RPMI7951 (cell line): Measurements from ENCODE around the gene ABHD17C. TPM values are rescaled to one million over a fixed set of nuclear protein-coding genes. Genes with fewer than 3 reads are reported as not detected.

Experiments
- DNase-seq: peaks from one replicate; pipeline ENCODE4 v3.0.0-alpha.2; 2012; ENCODE audit warnings: low read depth
- total RNA-seq: library from RNA; depleted of rRNA; stranded (reverse); fragments of >200 nt; shearing (Covaris generic); gene quantifications from 2 replicates; pipeline ENCODE4 v1.2.3, GENCODE V29; 2014; rRNA removed

The ABHD17C gene
- total RNA-seq, 1 experiment from 2014 or later: 7.0 TPM

DNA sequence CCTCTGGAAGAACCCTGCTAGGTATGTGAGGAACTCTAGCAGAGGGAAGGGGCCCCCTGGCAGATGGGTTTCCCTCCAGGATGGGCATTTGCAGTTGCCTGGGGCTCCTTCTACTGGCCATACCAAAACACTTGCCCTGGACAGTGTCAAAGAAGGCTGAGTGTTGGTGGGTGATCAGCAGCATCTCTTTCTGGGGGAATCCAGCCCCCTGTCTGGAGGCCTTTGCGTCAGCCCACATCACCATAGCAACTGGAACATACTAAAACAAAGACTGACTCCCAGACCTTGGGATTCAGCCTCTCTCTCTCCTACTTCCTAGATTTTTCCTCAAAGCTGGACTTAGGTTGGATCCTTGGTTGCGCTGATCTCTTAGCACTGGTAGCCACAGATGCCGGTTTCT, 92.2 kb downstream of the ABHD17C start:
- no peak for DNase-seq

- DNase-seq: no peak
Observed at GRCh38 chr15:80788536-80788935, 93.4 kb downstream of the ABHD17C start.

GRCh38 chr15:80789296-80789695, 94.2 kb downstream of the ABHD17C start:
- peak; percentile 52 for DNase-seq

DNA sequence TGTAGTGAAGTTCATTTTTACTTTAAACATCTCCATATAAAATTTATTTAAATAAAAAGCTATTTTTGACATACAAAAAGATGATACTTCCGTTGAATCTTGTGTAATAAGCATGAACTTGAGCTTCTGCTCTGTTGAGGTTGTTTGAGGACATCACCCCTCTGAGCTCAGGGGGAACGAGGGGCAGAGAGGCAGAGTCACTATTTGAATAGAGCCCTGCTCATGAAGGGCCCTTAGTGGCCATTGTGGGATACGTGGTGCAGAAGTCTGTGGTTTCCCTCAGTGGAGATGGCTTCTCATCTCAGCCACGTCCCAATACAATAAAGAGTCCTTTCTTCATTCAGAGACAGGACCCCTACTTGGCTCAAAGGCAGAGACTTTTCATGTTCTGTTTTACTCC, 94.7 kb downstream of the ABHD17C start:
- no peak for DNase-seq

- DNase-seq: no peak
Observed at GRCh38 chr15:80790236-80790635, 95.1 kb downstream of the ABHD17C start.

DNA sequence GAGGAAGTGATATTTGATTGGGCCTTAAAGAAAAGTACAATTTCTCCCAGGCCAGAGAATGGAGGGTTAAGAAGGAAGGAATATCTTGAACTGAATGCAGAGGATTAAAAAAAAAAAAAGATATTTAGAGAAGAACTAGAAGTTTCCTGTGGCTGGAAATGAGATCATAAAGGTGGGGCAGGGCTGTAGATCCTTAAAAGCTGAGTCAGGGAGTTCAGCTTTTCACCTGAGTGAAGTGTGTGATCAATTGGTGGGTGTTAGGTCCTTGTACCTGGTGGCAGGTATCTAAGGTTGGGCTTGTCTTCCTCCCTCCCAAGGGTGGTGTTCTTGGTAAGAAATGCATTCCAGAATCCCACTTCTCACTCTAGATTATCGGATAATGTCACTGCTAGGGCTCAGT, 95.9 kb downstream of the ABHD17C start:
- no peak for DNase-seq

- DNase-seq: no peak
Observed at GRCh38 chr15:80796407-80796806, 101.3 kb downstream of the ABHD17C start.

DNA sequence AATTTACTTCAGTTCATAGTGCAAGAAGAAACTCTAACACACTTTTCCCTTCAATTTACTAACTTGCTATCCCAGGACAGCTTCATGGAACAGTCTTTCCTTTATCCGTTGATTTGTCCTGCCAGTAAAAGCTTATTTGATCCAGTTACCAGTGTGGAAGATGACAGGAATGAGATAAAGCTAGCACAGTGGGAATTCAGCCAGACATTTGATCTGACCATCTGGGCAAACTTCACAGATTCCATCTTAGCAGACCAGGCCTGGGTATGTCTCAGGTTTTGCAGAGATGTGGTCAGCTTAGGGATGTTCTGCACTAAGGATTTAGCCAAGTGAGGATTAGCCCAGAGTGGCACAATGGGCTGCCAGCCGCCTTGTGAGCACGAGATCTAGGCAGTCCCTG, 103.8 kb downstream of the ABHD17C start:
- no peak for DNase-seq

- no peak for DNase-seq
Observed at GRCh38 chr15:80800067-80800466, 105.0 kb downstream of the ABHD17C start.

- DNase-seq: no peak
Observed at GRCh38 chr15:80801891-80802680, 107.0 kb downstream of the ABHD17C start.

DNA sequence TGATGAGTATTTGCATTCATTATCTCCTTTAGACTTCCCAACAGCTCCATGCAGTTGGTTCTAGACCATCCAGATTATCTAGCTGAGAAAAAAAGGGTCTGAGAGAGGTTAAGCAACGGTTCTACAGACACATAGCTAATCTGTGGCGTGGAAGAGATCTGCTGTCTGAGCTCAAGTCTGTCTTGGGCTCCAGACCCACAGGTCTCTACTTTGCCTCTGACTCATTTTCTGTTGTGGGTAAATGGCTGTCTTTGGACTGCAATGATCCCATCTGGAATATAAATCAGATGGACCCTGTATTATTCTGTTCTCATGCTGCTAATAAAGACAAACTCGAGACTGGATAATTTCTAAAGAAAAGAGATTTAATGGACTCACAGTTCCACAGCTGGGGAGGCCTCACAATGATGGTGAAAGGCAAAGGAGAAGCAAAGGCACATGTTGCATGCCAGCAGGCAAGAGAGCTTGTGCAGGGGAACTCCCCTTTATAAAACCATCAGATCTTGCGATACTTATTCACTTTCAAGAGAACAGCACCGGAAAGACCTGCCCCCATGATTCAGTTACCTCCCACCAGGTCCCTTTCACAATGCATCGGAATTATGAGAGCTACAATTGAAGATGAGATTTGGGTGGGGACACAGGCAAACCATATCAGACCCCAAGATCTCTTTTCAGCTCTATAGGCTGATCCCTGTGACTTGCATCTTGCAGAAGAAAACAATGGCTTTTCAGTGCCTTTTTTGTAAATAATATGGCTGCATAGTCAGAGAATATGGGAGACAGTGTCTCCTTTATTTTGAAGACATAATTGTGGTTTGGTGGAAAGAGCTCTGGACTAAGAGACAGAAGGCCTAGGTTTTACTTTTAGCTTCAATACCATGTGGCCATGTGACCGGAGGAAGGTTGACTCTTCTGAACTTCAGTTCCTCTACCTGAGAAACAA, 108.7 kb downstream of the ABHD17C start:
- no peak for DNase-seq

DNA sequence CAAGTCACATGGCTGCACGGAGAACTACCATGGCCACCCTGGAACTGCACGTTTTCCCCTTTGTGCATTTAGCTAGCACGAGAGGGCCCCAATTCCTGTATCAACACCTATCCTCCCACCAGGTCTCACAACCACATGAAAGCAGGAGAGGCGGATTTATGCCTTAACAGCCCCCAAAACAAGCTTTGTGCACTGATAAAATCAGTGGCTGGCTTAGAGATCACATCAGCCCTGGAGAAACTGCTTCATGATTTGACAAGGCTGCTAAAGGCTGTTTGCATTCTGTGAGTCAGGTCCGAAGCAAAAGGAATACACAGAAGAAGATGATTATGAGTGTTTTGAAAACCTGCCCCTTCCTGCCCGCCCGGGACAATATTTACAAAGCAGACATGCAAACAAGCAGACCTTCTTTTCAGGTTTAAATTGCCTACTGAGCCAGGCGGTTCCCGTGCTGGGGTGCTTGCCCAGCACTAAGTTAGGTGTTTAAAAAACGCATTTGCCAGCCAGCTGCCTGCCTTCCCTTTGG, 109.9 kb downstream of the ABHD17C start:
- no peak for DNase-seq

Other genes starting within 250 kb of the ABHD17C start
- 1.1 and 2.6 TPM in 2 replicates for gene CEMIP, start 84.1 kb downstream of the ABHD17C start, total RNA-seq